ENCODE measurements around the gene LRGUK. TPM values are rescaled to one million over a fixed set of nuclear protein-coding genes. Genes with fewer than 3 reads are reported as not detected.

The LRGUK gene
- total RNA-seq, 6 experiments from 2014 or later: 0.13 to 0.37 (median 0.31) TPM; not detected in 1

DNA sequence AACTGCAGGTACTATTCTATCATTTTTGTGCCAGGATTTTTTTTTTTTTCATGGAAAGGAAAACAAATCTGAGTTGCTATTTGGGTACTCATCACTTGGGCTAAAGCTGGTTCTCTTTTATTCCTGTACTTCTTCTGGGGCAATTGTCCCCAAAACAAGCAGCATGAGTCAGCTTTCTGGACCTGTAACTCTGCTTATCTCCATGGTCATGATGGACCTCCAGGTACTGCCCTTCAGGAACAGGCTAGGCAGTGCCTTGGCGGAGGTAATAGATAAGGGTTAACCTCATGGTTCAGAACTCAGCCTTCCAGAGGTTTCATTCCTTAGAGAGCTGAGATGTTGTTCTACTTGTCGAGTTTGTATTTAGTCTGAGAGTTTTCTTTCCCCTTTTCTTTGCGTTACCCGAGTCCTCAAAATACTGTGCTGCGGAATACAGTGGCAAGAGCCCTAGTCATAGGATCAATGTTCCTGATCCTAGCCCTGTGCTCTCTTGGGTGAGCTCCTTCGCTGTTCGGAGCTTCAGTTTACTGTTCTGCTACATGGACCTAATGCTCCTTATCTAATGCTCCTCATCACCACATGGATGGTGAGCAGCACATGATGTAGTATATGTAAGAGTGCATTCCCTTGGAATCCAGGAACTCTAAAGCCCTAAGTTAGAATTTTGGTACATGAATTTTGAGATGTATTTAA lies 74.6 kb downstream of the LRGUK start:
- intact Hi-C loops (cut with DNase I): no loop called here
- Histone ChIP-seq H3K9me3 (no peaks in the 10 kb centered on the region), H3K4me3 (no peak overlapping the region), H3K4me1 (peaks cover 0 to 11% (median 0%) of the 10 kb centered on the region in 4 donors), H3K36me3 (no peaks in the 10 kb centered on the region), H3K27ac (no peak overlapping the region), H3K27me3 (no peaks in the 10 kb centered on the region)
- ATAC-seq (no peak), DNase-seq (no peak)
- WGBS (ENCODE audit: insufficient coverage, low coverage, low lambda C conversion rate, missing lambda C conversion rate): 90% methylated on average over 2 of the region's 7 CpGs
- TF ChIP-seq, protein P1, sequence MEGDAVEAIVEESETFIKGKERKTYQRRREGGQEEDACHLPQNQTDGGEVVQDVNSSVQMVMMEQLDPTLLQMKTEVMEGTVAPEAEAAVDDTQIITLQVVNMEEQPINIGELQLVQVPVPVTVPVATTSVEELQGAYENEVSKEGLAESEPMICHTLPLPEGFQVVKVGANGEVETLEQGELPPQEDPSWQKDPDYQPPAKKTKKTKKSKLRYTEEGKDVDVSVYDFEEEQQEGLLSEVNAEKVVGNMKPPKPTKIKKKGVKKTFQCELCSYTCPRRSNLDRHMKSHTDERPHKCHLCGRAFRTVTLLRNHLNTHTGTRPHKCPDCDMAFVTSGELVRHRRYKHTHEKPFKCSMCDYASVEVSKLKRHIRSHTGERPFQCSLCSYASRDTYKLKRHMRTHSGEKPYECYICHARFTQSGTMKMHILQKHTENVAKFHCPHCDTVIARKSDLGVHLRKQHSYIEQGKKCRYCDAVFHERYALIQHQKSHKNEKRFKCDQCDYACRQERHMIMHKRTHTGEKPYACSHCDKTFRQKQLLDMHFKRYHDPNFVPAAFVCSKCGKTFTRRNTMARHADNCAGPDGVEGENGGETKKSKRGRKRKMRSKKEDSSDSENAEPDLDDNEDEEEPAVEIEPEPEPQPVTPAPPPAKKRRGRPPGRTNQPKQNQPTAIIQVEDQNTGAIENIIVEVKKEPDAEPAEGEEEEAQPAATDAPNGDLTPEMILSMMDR (IDR thresholded peaks at IDR 0.05): no peak
- TF ChIP-seq POLR2A (IDR thresholded peaks at IDR 0.05): no peak

DNA sequence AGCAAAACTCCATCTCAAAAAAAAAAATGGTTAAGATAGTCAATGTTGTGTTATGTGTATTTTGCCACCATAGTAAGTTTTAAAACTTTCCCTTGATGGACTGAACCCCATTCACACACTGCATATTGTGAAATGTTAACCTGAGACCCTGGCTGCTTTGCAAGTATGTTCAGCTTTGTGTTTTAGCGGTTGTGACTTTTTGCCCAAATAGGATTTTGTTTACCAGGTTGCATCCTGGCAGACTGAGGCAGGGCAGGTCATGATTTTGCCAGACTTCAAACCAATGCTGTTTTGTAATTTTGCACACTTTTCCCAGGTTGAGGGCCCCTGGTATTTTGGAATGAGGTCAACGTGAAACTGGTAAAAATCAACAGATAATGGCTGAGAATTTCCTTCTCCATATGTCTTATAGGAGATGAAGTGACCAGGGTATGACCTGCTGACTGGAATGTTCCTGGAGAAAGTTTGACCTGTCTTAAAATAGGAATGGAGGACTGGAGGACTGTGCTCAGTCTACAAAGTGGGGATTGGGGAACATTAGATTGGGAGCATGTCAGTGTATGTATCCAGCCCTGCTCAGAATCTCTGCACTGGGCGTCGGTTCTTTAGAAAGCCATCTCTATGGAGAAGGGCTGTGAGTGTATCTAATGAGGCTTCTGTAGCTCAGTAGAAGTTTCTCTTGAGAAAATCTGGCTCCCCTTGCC lies 76.2 kb downstream of the LRGUK start:
- peaks cover 0 to 11% (median 0%) of the 10 kb centered on the region in 4 donors for H3K4me1 ChIP-seq
- H3K36me3 ChIP-seq: no peaks in the 10 kb centered on the region
- intact Hi-C loops (cut with DNase I): no loop called here
- no peaks in the 10 kb centered on the region for H3K9me3 ChIP-seq
- ATAC-seq: peak; percentile 45 to 89 (median 76)
- no peaks in the 10 kb centered on the region for H3K27me3 ChIP-seq
- TF ChIP-seq POLR2A (IDR thresholded peaks at IDR 0.05): no peak
- TF ChIP-seq, protein P1 (IDR thresholded peaks at IDR 0.05): no peak
- H3K27ac ChIP-seq: peak overlapping the region in 1 of 3 donors; percentile 24
- WGBS (ENCODE audit: insufficient coverage, low coverage, low lambda C conversion rate, missing lambda C conversion rate): 60% methylated on average over 4 of the region's 4 CpGs
- H3K4me3 ChIP-seq: no peak overlapping the region
- no peak for DNase-seq

DNA sequence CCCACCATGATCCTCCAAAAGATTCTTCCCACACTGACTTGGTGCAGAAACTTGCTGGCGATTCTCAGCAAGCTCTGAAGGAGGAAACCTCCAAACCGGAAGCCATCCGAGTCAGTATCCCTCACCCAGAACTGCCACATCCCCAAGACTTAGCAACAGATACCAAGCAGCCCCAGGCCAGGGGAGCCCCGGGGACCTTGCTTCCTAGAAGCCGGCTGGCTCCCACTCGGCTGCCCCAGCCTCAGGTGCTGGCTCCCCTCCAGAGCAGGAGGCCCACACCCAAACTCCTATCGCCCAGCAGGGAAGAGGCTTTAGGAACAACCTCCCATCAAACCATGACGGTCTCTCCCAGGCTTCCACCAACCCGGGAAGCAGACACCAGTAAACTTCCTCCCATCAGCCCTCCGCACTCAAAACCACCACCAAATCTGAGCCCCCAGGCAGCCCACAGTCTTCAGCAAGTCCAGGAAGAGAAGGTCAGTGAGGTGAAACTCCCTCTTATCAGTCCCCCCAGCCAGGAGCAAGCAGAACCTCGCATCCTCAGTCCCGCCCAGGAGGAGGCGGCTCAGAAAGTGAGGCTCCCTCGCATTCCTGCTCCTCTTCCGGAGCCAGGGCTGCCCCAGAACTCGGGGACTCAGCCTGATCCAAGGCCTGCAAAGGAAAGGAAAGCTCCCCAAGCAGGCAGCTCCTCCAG lies 82.3 kb downstream of the LRGUK start:
- H3K4me3 ChIP-seq: no peak overlapping the region
- no peak for TF ChIP-seq POLR2A (IDR thresholded peaks at IDR 0.05)
- TF ChIP-seq, protein P1 (IDR thresholded peaks at IDR 0.05): no peak
- H3K9me3 ChIP-seq: no peaks in the 10 kb centered on the region
- H3K27ac ChIP-seq: no peak overlapping the region
- peaks cover 0 to 17% (median 0%) of the 10 kb centered on the region in 4 donors for H3K4me1 ChIP-seq
- no peaks in the 10 kb centered on the region for H3K36me3 ChIP-seq
- ATAC-seq (no peak), DNase-seq (no peak)
- 66% methylated on average over 5 of the region's 16 CpGs for WGBS (ENCODE audit: insufficient coverage, low coverage, low lambda C conversion rate, missing lambda C conversion rate)
- no peaks in the 10 kb centered on the region for H3K27me3 ChIP-seq
- intact Hi-C loops (cut with DNase I): no loop called here

DNA sequence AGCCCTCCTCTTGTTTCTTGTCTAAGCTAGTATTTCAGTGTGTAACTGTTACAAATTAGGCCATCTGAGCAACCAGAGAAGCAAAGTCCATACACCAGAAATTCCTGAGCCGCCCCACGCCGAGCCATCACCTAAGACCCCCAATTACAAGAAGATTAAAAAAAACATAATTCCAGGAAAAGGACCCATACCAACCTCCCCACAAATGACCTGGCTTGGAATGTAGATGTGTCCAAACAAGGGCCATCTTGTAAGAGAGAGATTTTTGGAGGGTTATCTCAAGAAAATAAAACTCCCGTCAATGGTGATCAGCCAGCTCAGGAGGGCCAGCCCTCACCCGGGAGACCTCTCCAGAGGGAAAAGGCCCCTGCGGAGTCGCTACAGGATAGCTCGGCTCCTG lies 83.1 kb downstream of the LRGUK start:
- Histone ChIP-seq H3K4me1 (peaks cover 0 to 17% (median 0%) of the 10 kb centered on the region in 4 donors), H3K9me3 (no peaks in the 10 kb centered on the region), H3K27ac (no peak overlapping the region), H3K36me3 (no peaks in the 10 kb centered on the region), H3K4me3 (no peak overlapping the region), H3K27me3 (no peaks in the 10 kb centered on the region)
- intact Hi-C loops (cut with DNase I): no loop called here
- no peak for ATAC-seq
- no peak for TF ChIP-seq POLR2A (IDR thresholded peaks at IDR 0.05)
- TF ChIP-seq, protein P1 (IDR thresholded peaks at IDR 0.05): no peak
- no peak for DNase-seq
- 76% methylated on average over 3 of the region's 8 CpGs for WGBS (ENCODE audit: insufficient coverage, low coverage, low lambda C conversion rate, missing lambda C conversion rate)

Data from right lobe of liver (tissue), 6 donors.